Calu3 (cell line): ENCODE results near the gene MAEL. TPM values are rescaled to one million over a fixed set of nuclear protein-coding genes. Genes with fewer than 3 reads are reported as not detected.

Experiments used
- BruUV-seq: library from RNA; stranded (reverse); fragments of 400-500 nt; replicated peaks from 2 replicates; lab custom pipeline; 2021; lab: Mats Ljungman, UMichigan
- CTCF ChIA-PET: fragments of 300-600 bp; sonication (Branson Sonifier 250); formaldehyde crosslinking; loops from one replicate; lab custom pipeline; 2022; ENCODE audit warnings: antibody characterized with exemption; lab: Charles Lee
- DNase-seq: peaks from one replicate; pipeline ENCODE4 v3.0.0; 2022
- H3K27ac Mint-ChIP-seq: one replicate; pipeline ENCODE4 v1.8.0; 2022; ENCODE audit warnings: mixed read lengths; ENCODE audit not compliant: unreplicated experiment
- H3K27me3 Mint-ChIP-seq: one replicate; pipeline ENCODE4 v1.8.0; 2022; ENCODE audit warnings: mixed read lengths; ENCODE audit not compliant: unreplicated experiment
- H3K36me3 Mint-ChIP-seq: one replicate; pipeline ENCODE4 v1.8.0; 2022; ENCODE audit warnings: mild to moderate bottlenecking, moderate library complexity, mixed read lengths; ENCODE audit not compliant: insufficient read depth, unreplicated experiment
- H3K4me1 Mint-ChIP-seq: one replicate; pipeline ENCODE4 v1.8.0; 2022; ENCODE audit warnings: mild to moderate bottlenecking, low read depth, mixed read lengths; ENCODE audit not compliant: unreplicated experiment
- H3K4me3 Mint-ChIP-seq: one replicate; pipeline ENCODE4 v1.8.0; 2022; ENCODE audit warnings: mild to moderate bottlenecking, low read depth, moderate library complexity, mixed read lengths; ENCODE audit not compliant: unreplicated experiment
- H3K9me3 Mint-ChIP-seq: one replicate; pipeline ENCODE4 v1.8.0; 2022; ENCODE audit warnings: low read depth, mixed read lengths; ENCODE audit not compliant: unreplicated experiment
- CTCF ChIP-seq: fragments of 200-600 bp; IDR thresholded peaks from one replicate; pipeline ENCODE4 v1.8.0; 2022; ENCODE audit warnings: antibody characterized with exemption; ENCODE audit not compliant: unreplicated experiment
- intact Hi-C: fragments of 100-400 bp; cut with micrococcal nuclease; formaldehyde crosslinking; loops from one replicate; pipeline ENCODE4 v1.10.0; 2022; ENCODE audit not compliant: unreplicated experiment
- total RNA-seq: library from RNA; stranded (reverse); gene quantifications from 2 replicates; pipeline ENCODE4 v1.2.3, GENCODE V29; 2022

The MAEL gene
- total RNA-seq, 1 experiment from 2014 or later: not detected

DNA sequence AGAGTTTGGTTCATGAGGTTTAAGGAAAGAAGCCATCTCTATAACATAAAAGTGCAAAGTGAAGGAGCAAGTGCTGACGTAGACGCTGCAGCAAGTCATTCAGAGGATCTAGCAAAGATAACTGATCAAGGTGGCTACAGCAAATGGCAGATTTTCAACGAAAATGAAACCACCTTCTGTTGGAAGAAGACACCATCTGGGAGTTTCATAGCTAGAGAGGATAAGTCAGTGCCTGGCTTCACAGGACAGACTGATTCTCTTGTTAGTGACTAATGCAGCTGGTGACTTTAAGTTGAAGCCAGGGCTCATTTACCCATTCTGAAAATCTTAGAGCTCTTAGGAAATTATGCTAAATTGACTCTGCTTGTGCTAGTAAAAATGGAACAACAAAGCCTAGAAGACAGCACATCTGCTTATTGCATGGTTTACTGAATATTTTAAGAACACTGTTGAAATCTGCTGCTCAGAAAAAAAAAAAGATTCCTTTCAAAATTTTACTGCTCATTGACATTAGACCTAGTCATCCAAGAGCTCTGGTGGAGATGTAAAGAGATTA, 10.5 kb downstream of the MAEL start:
- Mint-ChIP-seq H3K27me3 (no peaks in the 10 kb centered on the region), H3K27ac (no peak overlapping the region), H3K9me3 (no peaks in the 10 kb centered on the region), H3K36me3 (no peaks in the 10 kb centered on the region), H3K4me1 (peaks cover 16% of the 10 kb centered on the region), H3K4me3 (no peak overlapping the region)
- BruUV-seq: no TSS peak
- TF ChIP-seq CTCF: no peak
- DNase-seq: no peak
- CTCF ChIA-PET: interaction anchor here (0.7 kb wide), 1 partner anchor 91 kb away, joined by 4 read pairs; no protein-coding TSS in a partner anchor
- intact Hi-C loops: no loop called here

GRCh38 chr1:167000546-167000945, 11.5 kb downstream of the MAEL start:
- intact Hi-C loops: no loop called here
- Mint-ChIP-seq H3K27me3 (no peaks in the 10 kb centered on the region), H3K9me3 (no peaks in the 10 kb centered on the region), H3K36me3 (no peaks in the 10 kb centered on the region), H3K4me1 (peaks cover 16% of the 10 kb centered on the region), H3K4me3 (no peak overlapping the region), H3K27ac (no peak overlapping the region)
- no peak for DNase-seq
- no TSS peak for BruUV-seq
- TF ChIP-seq CTCF: no peak
- CTCF ChIA-PET: no interaction called here

DNA sequence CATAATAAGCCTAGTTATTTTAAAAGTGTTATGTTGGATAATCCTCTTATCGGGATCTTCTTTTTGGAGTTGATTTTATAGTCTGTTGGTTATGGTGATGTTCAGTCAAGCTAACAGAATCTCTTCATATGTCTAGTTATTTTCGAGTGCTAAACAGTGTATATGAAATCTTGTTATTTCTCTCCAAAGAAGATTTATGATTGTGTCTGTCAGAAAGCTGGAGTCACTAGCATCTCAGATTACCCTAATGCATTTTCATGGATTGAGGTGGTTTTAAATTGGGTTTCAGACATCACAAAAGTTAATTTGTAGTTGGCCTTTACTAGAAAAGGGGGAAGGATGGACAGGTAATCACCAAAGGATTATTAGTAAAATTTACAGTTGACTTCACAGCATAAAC, 13.3 kb downstream of the MAEL start:
- no peak for TF ChIP-seq CTCF
- Mint-ChIP-seq H3K9me3 (no peaks in the 10 kb centered on the region), H3K4me3 (no peak overlapping the region), H3K4me1 (peaks cover 16% of the 10 kb centered on the region), H3K36me3 (no peaks in the 10 kb centered on the region), H3K27me3 (no peaks in the 10 kb centered on the region), H3K27ac (no peak overlapping the region)
- CTCF ChIA-PET: no interaction called here
- intact Hi-C loops: no loop called here
- no peak for DNase-seq
- BruUV-seq: no TSS peak

DNA sequence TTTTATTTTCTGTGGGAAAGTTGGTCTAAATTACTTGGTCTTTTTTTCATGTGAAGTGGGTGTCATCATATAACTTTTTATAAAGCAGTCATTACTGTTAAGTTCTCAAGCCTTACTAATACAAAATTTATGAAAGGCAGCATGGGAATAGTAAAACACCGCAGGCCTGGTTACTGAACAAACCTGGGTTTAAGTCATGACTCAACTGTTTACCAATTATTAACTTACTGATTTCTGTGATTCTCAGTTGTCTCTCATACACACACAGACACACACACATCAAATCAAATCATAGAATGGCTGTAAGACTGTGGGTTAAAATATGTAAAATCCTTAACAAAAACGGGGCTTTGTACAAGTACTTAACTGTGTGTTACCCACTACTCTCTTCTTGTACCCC, 14.6 kb downstream of the MAEL start:
- no peak for TF ChIP-seq CTCF
- Mint-ChIP-seq H3K4me1 (peaks cover 16% of the 10 kb centered on the region), H3K27ac (peak overlapping the region; percentile 52), H3K4me3 (peak overlapping the region; percentile 7), H3K36me3 (no peaks in the 10 kb centered on the region), H3K9me3 (no peaks in the 10 kb centered on the region), H3K27me3 (no peaks in the 10 kb centered on the region)
- BruUV-seq: no TSS peak
- CTCF ChIA-PET: interaction anchor here (0.6 to 1.2 kb wide), 4 partner anchors 15 to 217 kb away, joined by 3 to 5 read pairs (median 4); no protein-coding TSS in a partner anchor
- peak; percentile 11 for DNase-seq
- intact Hi-C loops: no loop called here
